ENCODE measurements around the gene TASOR2.
A peak's percentile ranks its signal among the peaks of the same experiment; 100 is the strongest.

TASOR2 gene

GRCh38 chr10:5684971-5685763 is 529 bp downstream of the TASOR2 start:
- DNase-seq (ENCODE audit: low read depth in 2 of 2) = peak; percentile 59 to 67

GRCh38 chr10:5685764-5686240 is 1.2 kb downstream of the TASOR2 start:
- no peak for DNase-seq (ENCODE audit: low read depth in 2 of 2)

DNA sequence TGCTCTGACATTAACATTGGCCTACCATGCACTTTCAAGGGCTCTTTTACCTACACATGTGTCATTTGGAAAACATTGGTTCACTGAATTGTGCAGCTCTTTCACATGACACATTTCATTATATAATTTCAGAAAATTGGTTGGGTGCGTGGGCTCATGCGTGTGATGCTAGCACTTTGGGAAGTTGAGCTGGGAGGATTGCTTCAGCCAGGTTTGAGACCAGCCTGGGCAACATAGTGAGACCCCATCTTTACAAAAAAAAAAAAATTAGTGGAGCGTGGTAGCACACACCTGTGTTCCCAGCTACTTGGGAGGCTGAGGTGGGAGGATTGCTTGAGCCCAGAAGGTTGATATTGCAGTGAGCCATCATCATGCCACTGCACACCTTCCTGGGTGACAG is 3.9 kb downstream of the TASOR2 start:
- DNase-seq (ENCODE audit: low read depth in 2 of 2) = no peak

DNA sequence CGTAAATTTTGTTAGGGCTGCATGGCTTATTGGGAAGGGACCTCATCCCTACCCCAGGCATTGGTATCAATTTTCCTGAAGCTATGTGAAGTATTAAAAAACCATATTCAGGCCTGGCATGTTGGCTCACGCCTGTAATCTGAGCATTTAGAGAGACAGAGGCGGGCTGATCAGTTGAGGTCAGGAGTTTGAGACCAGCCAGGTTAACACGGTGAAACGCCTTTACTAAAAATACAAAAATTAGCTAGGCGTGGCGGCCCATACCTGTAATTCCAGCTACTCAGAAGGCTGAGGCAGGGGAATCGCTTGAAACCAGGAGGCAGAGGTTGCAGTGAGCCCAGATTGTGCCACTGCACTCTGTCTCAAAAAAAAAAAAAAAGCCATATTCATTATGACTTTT is 7.1 kb downstream of the TASOR2 start:
- DNase-seq (ENCODE audit: low read depth in 2 of 2) = no peak

DNA sequence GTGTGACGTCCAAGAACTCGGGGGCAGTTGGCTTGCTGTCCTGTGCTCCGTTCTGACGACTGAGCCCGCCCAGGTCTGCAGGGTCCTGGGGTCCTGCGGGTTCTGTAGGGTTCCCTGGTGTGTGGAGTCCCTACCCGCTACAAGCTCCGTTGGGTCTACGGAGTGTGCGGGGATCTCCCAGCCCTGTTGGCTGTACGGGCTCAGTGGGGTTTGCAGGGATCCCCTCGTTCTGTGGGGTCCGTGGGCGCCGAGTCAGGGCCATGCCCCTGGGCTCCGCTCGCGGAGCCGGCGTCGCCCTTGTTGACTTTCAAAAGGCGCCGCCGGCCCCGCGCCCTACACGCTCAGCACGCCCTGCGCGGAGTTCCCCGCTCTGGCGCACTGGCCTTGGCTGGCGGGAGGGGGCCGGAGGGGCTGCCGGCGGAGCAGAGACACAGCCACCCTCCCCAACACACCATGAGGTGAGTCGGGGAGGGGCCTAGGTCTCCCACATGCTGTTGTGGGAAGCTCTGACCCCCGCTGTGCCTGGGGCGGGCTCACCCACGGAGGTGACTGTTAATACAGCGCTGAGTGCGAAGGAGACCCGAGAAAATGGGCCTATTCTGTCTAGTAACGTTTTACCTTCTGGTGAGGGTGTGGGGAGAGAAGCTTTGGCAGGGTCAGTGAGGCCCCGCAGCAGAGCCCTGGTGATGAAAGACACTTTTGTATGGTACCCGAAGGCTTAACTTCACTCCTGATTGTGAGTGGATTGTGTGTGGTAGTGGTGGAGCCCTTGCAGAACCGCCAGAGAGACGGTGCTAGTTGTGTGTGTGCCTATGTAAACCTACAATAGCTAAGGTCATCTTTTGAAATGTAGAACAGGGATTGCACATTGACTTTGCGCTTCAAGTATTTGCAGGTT is 8.1 kb downstream of the TASOR2 start:
- peak; percentile 53 to 68 for DNase-seq (ENCODE audit: low read depth in 2 of 2)

DNA sequence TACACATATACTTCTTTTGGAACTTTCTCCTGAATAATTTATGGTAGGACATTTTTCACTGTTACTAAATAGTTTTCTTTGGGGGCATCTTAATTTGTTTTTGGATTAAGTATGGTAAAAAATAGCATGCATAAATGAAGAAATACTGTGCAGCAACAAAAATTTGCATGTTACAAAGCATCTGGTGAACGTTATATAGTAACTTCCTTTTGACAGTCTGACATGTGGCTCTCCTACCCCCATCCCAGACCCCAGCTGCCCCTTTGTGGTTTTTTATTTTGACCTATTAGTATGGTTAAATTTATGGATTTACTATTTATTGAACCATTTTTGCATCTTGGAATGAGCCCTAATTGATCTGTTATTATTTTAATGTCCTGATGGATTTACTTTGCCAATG is 9.9 kb downstream of the TASOR2 start:
- no peak for DNase-seq (ENCODE audit: low read depth in 2 of 2)

GRCh38 chr10:5697342-5697741 is 12.7 kb downstream of the TASOR2 start:
- no peak for DNase-seq (ENCODE audit: low read depth in 2 of 2)

DNA sequence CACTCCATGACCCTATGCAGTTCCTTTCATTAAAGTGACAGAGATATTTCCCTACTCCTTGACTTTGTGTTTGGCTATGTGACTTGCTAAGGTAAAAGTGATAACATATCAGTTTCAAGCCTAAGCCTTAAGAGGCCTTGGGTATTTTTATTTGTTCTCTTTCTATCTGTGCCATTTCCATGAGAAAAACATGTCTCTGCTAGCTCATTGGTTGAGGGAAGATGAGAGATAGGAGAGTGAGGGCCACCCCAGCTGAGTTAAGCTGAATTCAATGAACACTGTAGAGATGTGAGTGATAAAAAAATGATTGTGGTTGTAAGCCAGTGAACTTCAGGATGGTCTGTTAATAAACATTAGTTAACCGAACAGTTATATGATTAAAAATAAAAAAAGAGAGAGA is 13.4 kb downstream of the TASOR2 start:
- DNase-seq (ENCODE audit: low read depth in 2 of 2) = no peak

GRCh38 chr10:5708356-5708755 is 23.7 kb downstream of the TASOR2 start:
- DNase-seq (ENCODE audit: low read depth in 2 of 2) = no peak

GRCh38 chr10:5709865-5710264 is 25.2 kb downstream of the TASOR2 start:
- no peak for DNase-seq (ENCODE audit: low read depth in 2 of 2)

DNA sequence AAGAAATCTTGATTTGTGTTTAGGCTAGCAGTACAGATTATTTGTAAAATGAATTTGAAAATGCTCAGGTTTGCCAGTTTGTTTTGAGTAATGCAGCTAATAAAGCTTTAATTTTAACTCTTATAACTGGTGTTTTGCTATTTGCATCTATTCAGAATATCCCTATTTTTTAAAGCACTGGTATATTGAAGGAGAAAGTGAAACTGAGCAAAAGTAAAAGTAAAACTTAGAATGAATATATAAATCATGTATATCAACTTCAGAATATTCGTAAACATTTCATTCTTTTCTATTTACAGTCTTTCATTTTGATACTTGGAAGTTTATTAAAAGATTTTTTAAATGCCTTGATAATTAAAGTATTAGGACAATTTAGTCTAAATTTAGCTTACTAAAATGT is 26.2 kb downstream of the TASOR2 start:
- DNase-seq (ENCODE audit: low read depth in 2 of 2) = no peak

- DNase-seq (ENCODE audit: low read depth in 2 of 2) = no peak
These were observed 27.0 kb downstream of the TASOR2 start for GRCh38 chr10:5711642-5712041.

DNA sequence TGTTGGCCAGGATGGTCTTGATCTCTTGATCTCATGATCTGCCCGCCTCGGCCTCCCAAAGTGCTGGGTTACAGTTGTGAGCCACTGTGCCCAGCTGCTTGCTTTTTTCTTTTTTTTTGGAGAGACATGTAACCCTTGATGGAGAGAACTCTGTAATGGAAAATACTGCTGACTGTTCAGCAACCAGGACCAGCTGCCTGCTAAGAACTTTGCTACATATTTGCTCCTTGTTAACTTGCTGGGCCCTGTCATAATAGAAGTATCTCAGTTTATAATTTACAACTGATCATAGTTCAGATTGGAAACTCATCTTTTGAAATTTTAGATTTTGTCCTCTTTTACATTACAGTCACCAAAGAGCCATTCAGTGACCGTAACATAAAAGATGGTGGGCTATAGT is 34.9 kb downstream of the TASOR2 start:
- no peak for DNase-seq (ENCODE audit: low read depth in 2 of 2)

- DNase-seq (ENCODE audit: low read depth in 2 of 2) = no peak
These were observed 35.5 kb downstream of the TASOR2 start for GRCh38 chr10:5720182-5720581.

- no peak for DNase-seq (ENCODE audit: low read depth in 2 of 2)
These were observed 39.1 kb downstream of the TASOR2 start for GRCh38 chr10:5723692-5724091.

DNA sequence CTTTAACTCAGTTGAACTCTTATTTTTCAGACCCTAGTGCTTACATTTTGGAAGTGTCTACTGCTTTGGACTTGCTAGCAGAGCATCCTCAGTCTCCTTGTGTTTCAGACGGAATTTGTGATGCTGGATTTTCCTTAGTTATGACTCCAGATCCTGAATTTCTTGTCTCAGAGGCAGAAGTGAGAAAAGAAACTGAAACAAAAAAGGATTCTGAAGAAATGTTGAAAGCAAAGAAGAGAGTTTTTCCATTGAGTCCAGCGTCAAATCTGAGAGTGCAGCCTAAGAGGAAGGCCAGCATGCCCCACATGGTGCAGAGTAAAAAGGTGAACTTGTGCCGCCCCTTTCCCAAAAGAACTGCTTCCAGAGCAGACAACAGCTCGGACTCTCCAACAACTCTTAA is 46.1 kb downstream of the TASOR2 start:
- DNase-seq (ENCODE audit: low read depth in 2 of 2) = no peak

DNA sequence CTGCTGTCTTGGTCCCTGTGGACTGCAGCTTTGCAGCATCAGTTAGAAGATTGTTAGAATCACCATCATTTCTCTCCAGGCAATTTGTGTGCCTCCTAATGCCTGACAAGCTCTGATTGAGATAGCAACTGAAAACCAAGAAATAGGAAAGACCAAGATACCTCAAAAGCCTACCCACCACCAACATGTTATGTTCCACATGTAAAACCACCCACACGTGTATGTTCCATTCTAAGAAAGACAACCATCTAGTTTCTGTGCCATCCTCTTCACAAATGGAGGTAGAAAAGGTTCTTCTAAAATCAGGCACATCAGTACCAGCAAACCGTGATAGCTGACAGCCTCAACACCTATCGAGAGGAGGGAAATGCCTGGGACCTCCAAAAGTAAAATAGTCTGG is 46.9 kb downstream of the TASOR2 start:
- no peak for DNase-seq (ENCODE audit: low read depth in 2 of 2)

GRCh38 chr10:5732141-5732540 is 47.5 kb downstream of the TASOR2 start:
- no peak for DNase-seq (ENCODE audit: low read depth in 2 of 2)

Measured in stimulated activated CD8-positive, alpha-beta memory T cell treated with anti-CD3 and anti-CD28 coated beads, Interleukin-15, amount 100 ng/mL, for 48 hours (primary cell).